SKM-1 (cell line): ENCODE measurements around the gene GPER1.
"Not testable (repeated sequence)": the region's sequence is repeated elsewhere in the genome, so short reads cannot be mapped to it uniquely, and the experiment has no call there.

Source experiments
- DNase-seq: peaks from one replicate; lab custom pipeline; 2025; ENCODE audit not compliant: unreplicated experiment; lab: John Stamatoyannopoulos, UW

Gene GPER1

DNA sequence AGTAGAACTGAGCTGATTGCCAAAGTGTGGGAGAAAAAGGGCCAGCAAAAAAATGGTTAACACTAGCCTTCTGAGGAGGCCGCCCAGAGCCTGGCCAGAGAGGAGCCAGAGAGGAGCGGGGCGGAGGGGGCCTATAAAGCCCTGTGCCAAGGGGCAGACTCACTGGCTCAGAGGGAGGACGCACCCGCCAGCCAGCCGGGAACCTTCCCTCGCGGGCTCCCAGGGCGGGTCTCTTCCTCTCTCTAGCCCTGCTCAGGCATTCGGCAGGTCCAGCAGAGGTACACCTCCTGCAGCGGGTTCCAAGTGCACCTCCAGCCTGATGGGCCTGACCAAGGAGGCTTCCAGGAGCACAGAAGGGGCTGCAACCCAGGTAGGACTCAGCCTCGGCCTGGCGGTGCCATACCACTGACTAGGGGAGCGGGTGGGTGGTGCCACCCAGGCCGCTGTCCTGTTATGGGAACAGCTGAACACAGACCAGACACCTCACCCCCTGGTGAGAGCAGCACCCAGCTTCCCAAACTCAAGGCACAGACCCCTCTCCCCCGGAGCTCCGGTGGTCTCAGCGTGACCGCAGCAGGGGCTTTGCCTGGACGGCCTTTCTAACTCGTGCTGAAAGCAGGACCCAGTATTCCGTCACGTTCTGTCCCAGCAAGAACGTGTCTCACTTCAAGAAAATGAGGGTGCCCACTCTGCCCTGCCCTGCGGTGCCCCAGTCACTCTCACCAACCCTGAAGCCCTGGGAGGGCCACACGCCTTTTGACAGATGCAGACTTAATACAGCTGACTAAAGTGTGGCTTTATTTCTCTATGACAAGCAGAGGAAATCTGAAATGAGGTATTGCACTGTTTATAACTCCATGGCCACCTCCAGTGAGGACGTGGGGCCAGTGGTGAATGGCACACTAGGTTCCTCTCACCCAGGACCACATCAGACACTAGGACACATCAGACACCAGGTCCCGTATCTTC is at the start of gene GPER1:
Gene GPER1, plus strand, starts transcription at position 162 of the 969 bp plus-strand sequence. CDS start 3,616 bp downstream, outside the sequence.
- DNase-seq: no peak

- not testable (repeated sequence) for DNase-seq
Observed at GRCh38 chr7:1040233-1040632, 47.7 kb upstream of the GPER1 start.

DNA sequence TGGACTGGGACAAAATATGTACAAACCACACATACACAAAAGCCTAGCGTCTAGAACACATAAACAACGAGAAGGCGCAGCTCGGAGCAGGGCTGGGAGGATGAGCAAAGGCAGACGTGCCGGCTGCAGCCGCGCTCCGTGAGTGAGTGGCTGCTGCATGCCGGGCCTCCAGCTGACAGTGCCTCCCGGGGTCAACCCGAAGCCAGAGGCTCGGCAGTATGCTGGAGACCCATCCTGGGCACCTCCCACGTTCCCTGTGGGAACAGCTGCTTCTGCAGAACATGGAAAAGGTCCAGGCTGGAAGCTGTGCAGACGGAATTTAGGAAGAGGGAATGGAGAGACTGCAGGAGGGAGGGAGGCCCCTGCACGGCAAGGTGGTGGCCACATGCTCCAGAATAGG is 47.1 kb upstream of the GPER1 start:
- DNase-seq: no peak

GRCh38 chr7:1041551-1042491 is 46.1 kb upstream of the GPER1 start:
- DNase-seq: no peak

DNA sequence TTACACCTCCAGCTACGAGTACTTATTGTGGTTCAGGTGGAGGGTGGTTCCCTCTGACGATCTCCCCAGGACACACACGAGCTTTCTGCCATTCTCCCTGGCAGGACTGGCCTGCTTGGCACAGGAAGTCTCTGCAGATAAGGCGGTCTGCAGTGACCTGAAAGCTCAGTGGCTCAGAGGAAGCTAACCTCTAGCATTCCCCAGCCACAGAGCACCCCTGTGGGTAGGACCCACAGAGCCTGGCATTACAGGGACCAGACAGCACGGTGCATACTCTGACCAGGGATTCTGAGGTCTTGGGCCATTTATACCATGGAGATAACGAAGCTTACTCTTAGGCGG is 45.5 kb upstream of the GPER1 start:
- DNase-seq: no peak

DNA sequence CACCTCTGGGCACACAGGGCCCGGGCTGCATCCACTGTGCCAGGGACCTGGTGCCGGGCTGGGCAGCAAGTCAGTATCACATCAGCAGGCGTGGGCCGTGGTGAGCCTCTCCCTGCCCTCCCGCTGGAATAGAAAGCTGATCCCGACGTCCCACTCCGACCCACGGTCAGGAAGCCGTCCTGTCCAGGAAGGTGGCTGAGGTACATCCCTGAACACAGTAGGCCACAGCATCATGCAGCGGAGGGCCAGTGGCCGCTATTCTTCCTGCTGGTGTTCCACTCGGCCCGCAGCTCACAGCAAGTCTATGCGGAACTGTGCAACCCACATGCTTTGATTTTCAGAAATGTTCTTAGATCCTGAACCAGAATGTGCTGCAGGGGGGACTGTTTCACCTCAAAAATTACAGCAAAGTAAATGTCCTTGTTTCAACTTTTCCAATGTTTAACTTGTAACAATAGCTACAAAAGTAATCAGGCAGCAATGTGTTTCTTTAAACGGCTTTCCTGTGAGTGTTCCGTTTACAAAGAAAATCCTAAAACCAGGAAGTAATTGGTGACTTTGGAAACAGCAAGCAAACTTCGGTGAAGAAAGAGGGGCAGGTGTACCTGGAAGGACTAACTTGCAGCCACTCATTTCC is 44.2 kb upstream of the GPER1 start:
- DNase-seq: no peak

GRCh38 chr7:1044189-1045068 is 43.5 kb upstream of the GPER1 start, which contains the start of gene GPR146:
TSS of gene GPR146 (plus strand) at chr7:1044546. CDS start at chr7:1057516, 12,970 bp downstream.
- peak; percentile 86 for DNase-seq

GRCh38 chr7:1045069-1046063 is 42.5 kb upstream of the GPER1 start:
- no peak for DNase-seq

DNA sequence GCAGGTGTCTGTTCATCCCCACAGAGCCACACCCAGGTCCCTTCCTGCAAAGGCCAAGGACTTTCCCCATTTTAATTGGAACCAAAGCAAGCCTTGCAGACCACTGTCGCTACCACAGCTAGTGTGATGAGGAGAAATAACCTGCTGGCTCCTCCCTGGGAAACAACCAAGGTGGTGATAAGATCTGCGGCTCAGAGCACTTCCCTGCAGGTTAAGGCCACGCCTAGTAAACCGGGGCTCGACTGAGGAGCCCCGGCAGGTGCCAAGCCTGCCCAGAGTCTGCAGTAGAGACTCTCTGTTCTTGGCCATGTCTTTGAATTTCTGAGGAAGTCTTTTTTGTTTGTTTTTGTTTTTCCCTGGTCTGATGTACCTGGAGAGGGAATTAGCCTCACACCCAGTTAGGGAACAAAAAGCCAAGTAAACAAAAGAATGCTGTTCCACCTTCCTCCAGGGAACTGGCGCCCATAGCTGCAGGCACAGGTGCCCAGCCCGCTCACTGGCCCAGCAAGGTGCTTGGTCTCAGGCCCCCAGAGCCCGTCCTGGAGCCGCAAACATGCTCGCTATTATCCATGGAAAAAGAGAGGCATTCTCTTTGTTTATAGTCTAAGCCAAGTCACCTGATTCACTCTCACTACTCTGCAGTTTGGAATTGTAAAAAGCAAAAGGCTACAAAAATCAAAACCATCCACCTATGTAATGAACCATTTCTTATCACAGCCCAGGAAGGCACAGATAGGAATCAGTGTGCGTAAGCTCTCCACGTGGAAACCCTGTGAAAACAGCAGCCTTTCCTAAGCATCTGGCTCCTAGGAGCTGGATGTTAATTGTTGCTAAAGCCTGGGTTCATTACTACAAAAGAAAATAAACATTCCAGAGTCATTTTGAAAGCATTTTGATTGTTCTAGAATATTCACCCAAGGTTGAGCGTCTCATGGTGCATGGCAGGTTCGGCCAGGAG is 40.9 kb upstream of the GPER1 start:
- no peak for DNase-seq

GRCh38 chr7:1049006-1049741 is 38.7 kb upstream of the GPER1 start:
- no peak for DNase-seq

- DNase-seq: no peak
Observed at GRCh38 chr7:1049801-1050200, 38.1 kb upstream of the GPER1 start.

GRCh38 chr7:1050254-1050906 is 37.5 kb upstream of the GPER1 start:
- no peak for DNase-seq

- DNase-seq: no peak
Observed at GRCh38 chr7:1050956-1051690, 36.8 kb upstream of the GPER1 start.

DNA sequence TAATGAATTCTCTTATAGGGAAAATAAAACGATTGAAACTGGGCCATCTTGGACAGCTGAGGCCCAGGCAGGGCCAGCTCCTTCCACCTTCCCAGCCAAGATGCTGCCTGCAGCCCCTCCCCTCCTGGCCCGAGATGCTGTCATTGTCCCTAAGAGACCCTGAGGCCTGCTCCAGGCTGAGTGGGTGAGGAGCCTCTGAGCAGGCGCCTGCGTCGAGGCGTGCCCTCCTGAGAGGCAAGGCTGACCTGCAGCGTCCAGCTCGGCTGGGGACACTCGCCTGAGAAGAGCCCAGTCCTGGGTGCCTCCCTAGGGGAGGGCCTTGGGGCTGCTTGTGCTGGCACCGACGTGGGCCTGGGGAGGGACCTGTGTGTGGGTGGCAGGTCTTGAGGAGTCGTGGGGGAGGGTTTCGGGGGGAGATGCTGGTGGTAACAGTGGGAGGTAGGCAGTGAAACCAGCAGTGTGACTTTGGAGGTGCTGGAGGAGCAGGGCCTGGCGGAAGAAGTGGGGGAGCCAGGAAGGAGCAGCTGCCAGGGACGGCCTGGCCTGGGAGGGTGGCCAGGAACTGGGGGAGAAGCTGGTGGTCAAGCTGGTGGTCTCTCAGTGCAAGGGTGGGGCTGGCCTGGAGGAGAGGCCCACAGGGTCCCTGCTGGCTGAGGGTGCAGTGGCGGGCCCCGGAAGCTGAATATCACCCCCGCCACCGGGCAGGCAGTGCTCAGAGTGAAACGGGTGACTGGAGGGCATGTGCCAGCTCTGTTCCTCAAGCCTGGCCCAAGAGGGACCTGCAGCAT is 35.7 kb upstream of the GPER1 start:
- DNase-seq: no peak

- DNase-seq: no peak
Observed at GRCh38 chr7:1053002-1053411, 34.9 kb upstream of the GPER1 start.
